Panc1 (cell line): ENCODE measurements around the gene MTHFS.

Source experiments
- CTCF ChIP-seq: fragments of 450-650 bp; IDR thresholded peaks from 2 replicates; pipeline ENCODE4 v1.5.1; 2017; ENCODE audit warnings: mild to moderate bottlenecking
- POLR2AphosphoS5 ChIP-seq: IDR thresholded peaks from 2 replicates; pipeline ENCODE4 v1.6.1; 2012; ENCODE audit warnings: mild to moderate bottlenecking, low read depth, low read length, moderate library complexity

- TF ChIP-seq CTCF, result no peak
- no peak for TF ChIP-seq POLR2AphosphoS5
Measured at GRCh38 chr15:79878078-79878705, 18.6 kb downstream of the MTHFS start.
